ENCODE measurements around the gene HOPX. TPM values are rescaled to one million over a fixed set of nuclear protein-coding genes. Genes with fewer than 3 reads are reported as not detected.

Gene HOPX
- total and polyA plus RNA-seq, 2 of the 4 experiments (the other 2 are of a cell fraction), result 1.3 to 1.7 TPM

GRCh38 chr4:56643596-56643995 is 37.5 kb downstream of the HOPX start:
- H3K4me1 ChIP-seq (ENCODE audit: control insufficient read depth, insufficient read depth, low read length), result peaks cover 14% of the 10 kb centered on the region
- H3K4me3 ChIP-seq (ENCODE audit: insufficient read depth, low read depth, low read length), result no peak overlapping the region
- in situ Hi-C loops (cut with MboI; ENCODE audit: low sequenced_read_pairs) (no loop called here), dilution Hi-C loops (cut with HindIII; ENCODE audit: low sequenced_read_pairs, unreplicated experiment) (no loop called here), intact Hi-C loops (cut with micrococcal nuclease) (no loop called here)
- no peak for DNase-seq
- no peak overlapping the region for H3K18ac ChIP-seq (ENCODE audit: low read depth, low read length)
- POLR2A ChIA-PET (ENCODE audit: unreplicated experiment), result no interaction called here
- 0 out of 4 replicates have a peak, but pooled peaks cover 0 to 5% of the 10 kb centered on the region in 2 experiments for H3K79me1 ChIP-seq (ENCODE audit: low read depth in 1 of 2, low read length in 2 of 2)
- H3K4me2 ChIP-seq (ENCODE audit: low read depth, low read length), result no peak overlapping the region
- H2BK5ac ChIP-seq (ENCODE audit: low read depth, low read length, poor library complexity, severe bottlenecking), result no peak overlapping the region
- H2AK9ac ChIP-seq (replicated peaks; ENCODE audit: low read depth, low read length, poor library complexity), result no peak overlapping the region
- H3K27me3 ChIP-seq (ENCODE audit: control insufficient read depth, insufficient read depth, low read length), result no peaks in the 10 kb centered on the region
- no peak overlapping the region for H3K56ac ChIP-seq (ENCODE audit: extremely low read depth, insufficient read depth, low read length)
- no peak overlapping the region for H3K23ac ChIP-seq (ENCODE audit: low read depth, low read length)
- H3K36me3 ChIP-seq (ENCODE audit: control insufficient read depth, insufficient read depth, low read length), result no peaks in the 10 kb centered on the region
- H3K9me3 ChIP-seq (ENCODE audit: control insufficient read depth, insufficient read depth, low read length), result peaks cover 2% of the 10 kb centered on the region; the same call in 1 of the 2 replicates
- no peak overlapping the region for H3K9ac ChIP-seq (ENCODE audit: low read depth, low read length)
- no peak overlapping the region for H4K8ac ChIP-seq (ENCODE audit: low read depth in 2 of 2, low read length in 2 of 2)
- no peak overlapping the region; the same call in 1 of the 2 replicates for H3K4ac ChIP-seq (ENCODE audit: low read depth, low read length)
- 100% methylated on average over 1 of the region's 6 CpGs; no CpG with 5 or more reads in 1 of the 2 experiments for WGBS, 2 experiments (ENCODE audit: extremely low coverage in 2 of 2, insufficient read length in 1 of 2)
- no peak overlapping the region for H4K5ac ChIP-seq (ENCODE audit: low read depth, low read length)
- 0 out of 2 replicates have a peak overlapping the region, but pooled peaks have one; percentile 23 for H4K91ac ChIP-seq (ENCODE audit: insufficient read depth, low read depth, low read length)
- no TSS peak for BruUV-seq (replicated peaks)
- no peak overlapping the region for H2AFZ ChIP-seq (replicated peaks; ENCODE audit: low read length, poor library complexity)
- peak overlapping the region; percentile 50; the same call in 1 of the 3 replicates for H2BK15ac ChIP-seq (ENCODE audit: low read depth, low read length)
- peak overlapping the region; percentile 60 for H2AK5ac ChIP-seq (ENCODE audit: low read depth, low read length)
- peak overlapping the region; percentile 41; the same call in 1 of the 2 replicates for H2BK120ac ChIP-seq (ENCODE audit: low read depth, low read length)
- no peak for ATAC-seq (ENCODE audit: low read depth)
- 0 out of 2 replicates have a peak overlapping the region, but pooled peaks have one; percentile 14 for H2BK20ac ChIP-seq (ENCODE audit: low read depth, low read length)
- no peak overlapping the region for H3K14ac ChIP-seq (replicated peaks; ENCODE audit: low read depth, low read length)
- peaks cover 4% of the 10 kb centered on the region; the same call in 1 of the 2 replicates for H4K20me1 ChIP-seq (ENCODE audit: insufficient read depth, low read length)
- no peak overlapping the region for H3K27ac ChIP-seq (ENCODE audit: insufficient read depth, low read length)
- no peak for TF ChIP-seq NFE2L2 (IDR thresholded peaks at IDR 0.05; ENCODE audit: low read depth, low read length)
- no peak for TF ChIP-seq POLR2A (IDR thresholded peaks at IDR 0.05; ENCODE audit: low read depth, low read length)
- TF ChIP-seq BHLHE40 (IDR thresholded peaks at IDR 0.05; ENCODE audit: low read depth, low read length), result no peak
- TF ChIP-seq ELK1 (IDR thresholded peaks at IDR 0.05; ENCODE audit: borderline replicate concordance, low read depth, low read length), result no peak
- no peak for TF ChIP-seq CHD1 (IDR thresholded peaks at IDR 0.05; ENCODE audit: low read depth, low read length)
- no peak for TF ChIP-seq RFX5 (IDR thresholded peaks at IDR 0.05; ENCODE audit: low read depth, low read length)
- TF ChIP-seq MXI1 (IDR thresholded peaks at IDR 0.05; ENCODE audit: borderline replicate concordance, low read depth, low read length), result no peak
- CTCF ChIA-PET, result no interaction called here
- H3K9me1 ChIP-seq (ENCODE audit: insufficient read depth, low read length), result peaks cover 8% of the 10 kb centered on the region
